Neutrophil (primary cell): ENCODE measurements around the gene MBD3L2.
"Not testable (repeated sequence)": the region's sequence is repeated elsewhere in the genome, so short reads cannot be mapped to it uniquely, and the experiment has no call there.

Source experiments
- H3K27ac ChIP-seq: fragments of 200-600 bp; sonication (generic); 2 replicates; pipeline ENCODE4 v1.5.1; 2016; ENCODE audit warnings: mild to moderate bottlenecking, moderate library complexity
- H3K27me3 ChIP-seq: fragments of 200-600 bp; sonication (generic); 2 replicates; pipeline ENCODE4 v1.6.0; 2016; ENCODE audit warnings: mild to moderate bottlenecking
- H3K36me3 ChIP-seq: fragments of 200-600 bp; sonication (generic); 2 replicates; pipeline ENCODE4 v1.5.1; 2017
- H3K4me1 ChIP-seq, 2 experiments: fragments of 200-600 bp in 1 of 2; sonication (generic) in 1 of 2; 1 replicate in 1 of 2; 2 replicates in 1 of 2; pipeline versions ENCODE4 v1.5.1 to v1.6.1; 2013 to 2016; ENCODE audit warnings: low read depth in 1 of 2, low read length in 1 of 2, mild to moderate bottlenecking in 1 of 2, moderate library complexity in 1 of 2; ENCODE audit not compliant: control insufficient read depth in 1 of 2, insufficient read depth in 1 of 2
- H3K4me3 ChIP-seq, 2 experiments: fragments of 200-600 bp in 1 of 2; sonication (generic) in 1 of 2; 1 replicate in 1 of 2; 2 replicates in 1 of 2; pipeline ENCODE4 v1.5.1; 2013 to 2016; ENCODE audit warnings: low read depth in 1 of 2, low read length in 1 of 2, mild to moderate bottlenecking in 1 of 2, moderate library complexity in 1 of 2
- H3K9me3 ChIP-seq: fragments of 200-600 bp; sonication (generic); 2 replicates; pipeline ENCODE4 v1.5.1; 2016
- TF ChIP-seq, protein P1 (sequence below): fragments of 200-600 bp; sonication (generic); IDR thresholded peaks from 2 replicates; pipeline ENCODE4 v1.5.1; 2016; ENCODE audit warnings: antibody characterized with exemption

Gene MBD3L2

DNA sequence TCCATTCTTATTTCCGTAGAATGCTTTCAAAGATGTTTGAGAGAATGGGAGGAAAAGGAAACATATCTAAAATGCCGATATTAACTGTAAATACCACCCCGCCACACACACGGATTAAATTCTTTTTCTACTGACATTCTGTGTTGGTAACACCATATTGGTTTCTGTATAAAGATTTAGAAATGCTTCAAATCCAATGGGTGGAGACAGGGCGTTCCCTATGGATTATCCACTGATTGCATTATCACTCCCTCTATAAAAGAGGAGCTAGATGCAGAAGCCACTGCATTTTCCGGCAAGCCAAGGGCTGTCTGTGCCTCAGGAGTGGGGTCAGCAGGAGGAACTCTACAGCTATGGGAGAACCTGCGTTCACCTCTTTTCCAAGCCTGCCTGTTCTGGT lies at the start of gene MBD3L2:
Gene MBD3L2, plus strand, starts transcription at position 301 of the 400 bp plus-strand sequence. Its CDS starts 53 bp downstream, at position 354.
- not testable (repeated sequence) for H3K4me1 ChIP-seq, H3K4me3 ChIP-seq, H3K36me3 ChIP-seq, H3K9me3 ChIP-seq, H3K27me3 ChIP-seq, H3K27ac ChIP-seq

DNA sequence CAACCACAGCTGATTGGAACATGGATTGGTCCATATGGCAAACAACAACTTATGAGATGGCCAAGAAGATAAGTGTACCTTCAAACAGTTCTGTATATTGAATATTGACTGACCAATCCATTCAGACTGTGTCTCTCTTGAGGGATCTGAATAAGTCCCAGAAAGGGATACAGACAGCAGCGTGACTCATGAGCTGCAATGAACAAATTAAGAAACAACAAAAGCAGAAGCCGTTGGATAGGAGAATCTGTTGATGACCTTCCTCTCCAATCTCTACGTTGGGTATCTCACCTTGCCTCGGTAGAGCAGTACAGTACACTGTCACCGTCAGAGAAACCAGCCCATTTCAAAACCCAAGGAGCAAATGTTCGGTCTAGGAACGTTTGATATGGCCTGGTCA lies 49.2 kb upstream of the MBD3L2 start:
- TF ChIP-seq, protein P1, sequence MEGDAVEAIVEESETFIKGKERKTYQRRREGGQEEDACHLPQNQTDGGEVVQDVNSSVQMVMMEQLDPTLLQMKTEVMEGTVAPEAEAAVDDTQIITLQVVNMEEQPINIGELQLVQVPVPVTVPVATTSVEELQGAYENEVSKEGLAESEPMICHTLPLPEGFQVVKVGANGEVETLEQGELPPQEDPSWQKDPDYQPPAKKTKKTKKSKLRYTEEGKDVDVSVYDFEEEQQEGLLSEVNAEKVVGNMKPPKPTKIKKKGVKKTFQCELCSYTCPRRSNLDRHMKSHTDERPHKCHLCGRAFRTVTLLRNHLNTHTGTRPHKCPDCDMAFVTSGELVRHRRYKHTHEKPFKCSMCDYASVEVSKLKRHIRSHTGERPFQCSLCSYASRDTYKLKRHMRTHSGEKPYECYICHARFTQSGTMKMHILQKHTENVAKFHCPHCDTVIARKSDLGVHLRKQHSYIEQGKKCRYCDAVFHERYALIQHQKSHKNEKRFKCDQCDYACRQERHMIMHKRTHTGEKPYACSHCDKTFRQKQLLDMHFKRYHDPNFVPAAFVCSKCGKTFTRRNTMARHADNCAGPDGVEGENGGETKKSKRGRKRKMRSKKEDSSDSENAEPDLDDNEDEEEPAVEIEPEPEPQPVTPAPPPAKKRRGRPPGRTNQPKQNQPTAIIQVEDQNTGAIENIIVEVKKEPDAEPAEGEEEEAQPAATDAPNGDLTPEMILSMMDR = no peak
- Histone ChIP-seq H3K4me1 (no peaks in the 10 kb centered on the region), H3K27ac (peak overlapping the region; percentile 24), H3K36me3 (no peaks in the 10 kb centered on the region), H3K27me3 (peaks cover 7% of the 10 kb centered on the region), H3K4me3 (no peak overlapping the region), H3K9me3 (no peaks in the 10 kb centered on the region)

DNA sequence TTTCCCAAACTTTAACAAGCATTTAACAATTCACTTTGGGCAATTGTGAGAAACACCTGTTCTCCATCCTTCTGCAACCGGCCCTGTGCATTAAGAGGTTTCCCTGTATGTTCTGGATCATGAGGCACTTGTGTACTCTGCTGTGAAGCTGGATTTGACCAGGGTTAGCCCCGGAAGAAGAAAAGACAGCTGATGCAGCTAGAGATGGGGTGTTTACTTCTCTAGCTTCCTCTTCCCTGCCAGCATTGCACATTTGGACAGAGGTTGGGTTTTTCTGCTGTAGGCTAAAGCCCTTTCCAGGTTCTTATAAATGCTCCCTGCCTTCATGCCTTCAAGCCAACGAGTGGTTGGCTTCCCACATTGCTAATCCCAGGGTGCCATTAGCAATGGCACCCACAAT lies 48.8 kb upstream of the MBD3L2 start:
- TF ChIP-seq, protein P1 = no peak
- H3K4me3 ChIP-seq = no peak overlapping the region
- no peaks in the 10 kb centered on the region for H3K9me3 ChIP-seq
- H3K27me3 ChIP-seq = peaks cover 7% of the 10 kb centered on the region
- no peaks in the 10 kb centered on the region for H3K4me1 ChIP-seq
- no peaks in the 10 kb centered on the region for H3K36me3 ChIP-seq
- peak overlapping the region; percentile 24 for H3K27ac ChIP-seq

DNA sequence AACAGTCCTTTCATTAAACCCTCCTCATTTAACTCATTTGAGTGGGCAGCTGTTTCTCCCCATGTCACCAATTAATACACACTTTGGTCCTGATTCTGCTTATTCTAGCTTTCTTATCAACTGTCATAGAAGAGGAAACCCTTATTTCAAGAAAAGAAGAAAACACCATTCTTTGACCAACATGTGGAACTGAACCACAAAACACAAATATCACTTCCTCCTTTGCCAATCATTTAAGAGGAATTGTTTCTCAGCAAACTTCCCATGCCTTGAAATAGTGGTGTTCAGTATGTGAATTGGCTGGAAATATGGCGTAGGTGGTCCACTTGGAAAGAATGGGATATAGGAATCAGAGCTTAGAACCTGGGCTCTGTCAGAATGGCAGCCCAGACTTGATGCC lies 48.3 kb upstream of the MBD3L2 start:
- no peak overlapping the region for H3K4me3 ChIP-seq
- H3K4me1 ChIP-seq = no peaks in the 10 kb centered on the region
- TF ChIP-seq, protein P1 = no peak
- no peaks in the 10 kb centered on the region for H3K36me3 ChIP-seq
- peak overlapping the region; percentile 24 for H3K27ac ChIP-seq
- no peaks in the 10 kb centered on the region for H3K9me3 ChIP-seq
- H3K27me3 ChIP-seq = peaks cover 7% of the 10 kb centered on the region

DNA sequence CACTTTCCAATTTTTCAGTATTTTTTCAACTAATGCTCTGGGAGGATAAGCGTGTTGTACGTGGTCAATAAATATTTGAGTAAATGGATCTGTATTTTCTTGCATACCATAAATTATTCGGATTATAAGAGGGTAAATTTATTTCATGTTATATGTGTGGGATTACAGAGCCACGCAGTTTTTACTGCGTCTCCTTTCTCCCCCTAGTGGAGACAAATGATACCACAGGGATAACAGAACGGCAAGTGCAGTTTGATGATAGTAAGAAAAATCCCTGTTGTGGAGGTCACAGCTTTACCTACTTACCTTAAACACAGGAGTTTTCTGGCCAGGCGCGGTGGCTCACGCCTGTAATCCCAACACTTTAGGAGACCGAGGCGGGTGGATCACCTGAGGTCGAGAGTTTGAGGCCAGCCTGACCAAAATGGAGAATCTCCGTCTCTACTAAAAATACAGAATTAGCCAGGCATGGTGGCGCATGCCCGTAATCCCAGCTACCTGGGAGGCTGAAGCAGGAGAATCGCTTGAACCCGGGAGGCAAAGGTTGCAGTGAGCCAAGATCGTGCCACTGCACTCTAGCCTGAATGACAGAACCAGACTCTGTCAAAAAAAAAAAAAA lies 44.7 kb upstream of the MBD3L2 start:
- Histone ChIP-seq H3K4me1 (peaks cover 18 to 19% of the 10 kb centered on the region in 2 experiments), H3K36me3 (no peaks in the 10 kb centered on the region), H3K9me3 (no peaks in the 10 kb centered on the region), H3K27me3 (peaks cover 7% of the 10 kb centered on the region), H3K27ac (no peak overlapping the region), H3K4me3 (no peak overlapping the region)
- TF ChIP-seq, protein P1 = peak; percentile 72

DNA sequence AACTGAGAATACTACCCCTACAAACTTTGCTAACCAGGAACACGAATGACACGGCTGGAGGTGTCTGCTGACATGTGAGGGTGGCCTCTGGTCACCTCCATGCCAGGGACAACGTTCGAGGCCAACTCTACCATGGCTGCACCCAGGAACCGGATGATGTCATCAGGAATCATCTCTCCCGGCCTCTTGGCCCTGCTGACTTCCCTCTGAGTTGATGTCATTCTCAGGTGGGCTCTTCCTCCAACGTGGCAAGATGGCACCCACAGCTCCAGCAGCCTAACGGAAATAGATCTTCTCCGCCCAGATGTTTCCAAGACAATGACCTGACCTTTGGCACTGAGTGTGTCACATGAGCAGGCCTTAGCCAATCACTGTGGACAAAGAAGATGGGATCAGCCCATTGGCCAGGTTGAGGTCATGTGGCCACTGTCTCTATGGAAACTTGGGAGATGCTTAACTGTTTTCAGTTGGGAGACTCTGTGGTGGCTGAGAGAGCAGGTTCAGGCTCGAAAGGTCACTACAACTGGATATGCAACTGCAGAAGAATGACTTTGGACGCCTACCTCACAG lies 42.9 kb upstream of the MBD3L2 start:
- H3K27me3 ChIP-seq = peaks cover 7% of the 10 kb centered on the region
- H3K9me3 ChIP-seq = no peaks in the 10 kb centered on the region
- H3K36me3 ChIP-seq = no peaks in the 10 kb centered on the region
- H3K27ac ChIP-seq = no peak overlapping the region
- TF ChIP-seq, protein P1 = no peak
- H3K4me3 ChIP-seq = no peak overlapping the region
- peaks cover 23 to 24% of the 10 kb centered on the region in 2 experiments for H3K4me1 ChIP-seq
